GM23338 (cell line): Measurements from ENCODE around the gene KCNQ5. TPM values are rescaled to one million over a fixed set of nuclear protein-coding genes. Genes with fewer than 3 reads are reported as not detected.

Experiments used
- ATAC-seq: fragments of 200-7000 bp; cut with Tn5 transposase; 3 replicates; pipeline ENCODE4 v1.9.1; 2020
- DNase-seq: peaks from one replicate; pipeline ENCODE4 v3.0.0-alpha.2; 2015; ENCODE audit warnings: low spot score
- H2AFZ ChIP-seq: fragments of 200-600 bp; sonication (generic); 2 replicates; pipeline ENCODE4 v1.8.0; 2016; ENCODE audit warnings: antibody characterized with exemption, mild to moderate bottlenecking, moderate library complexity
- H3F3A ChIP-seq: fragments of 200-600 bp; sonication (generic); replicated peaks from 2 replicates; pipeline ENCODE4 v1.8.0; 2017; ENCODE audit warnings: antibody characterized with exemption, mixed run types, low read depth
- H3K27ac ChIP-seq: fragments of 200-600 bp; sonication (generic); 2 replicates; pipeline ENCODE4 v1.6.1; 2016; ENCODE audit warnings: low read depth
- H3K27me3 ChIP-seq: fragments of 200-600 bp; sonication (generic); 2 replicates; pipeline ENCODE4 v1.8.0; 2016; ENCODE audit warnings: mild to moderate bottlenecking, mixed run types, moderate library complexity; ENCODE audit not compliant: insufficient read depth
- H3K36me3 ChIP-seq: fragments of 200-600 bp; sonication (generic); 2 replicates; pipeline ENCODE4 v1.8.0; 2016; ENCODE audit warnings: mild to moderate bottlenecking; ENCODE audit not compliant: insufficient read depth
- H3K4me1 ChIP-seq: fragments of 200-600 bp; sonication (generic); 2 replicates; pipeline ENCODE4 v1.8.0; 2016; ENCODE audit warnings: mild to moderate bottlenecking, moderate library complexity; ENCODE audit not compliant: insufficient read depth
- H3K4me2 ChIP-seq: fragments of 200-600 bp; sonication (generic); 2 replicates; pipeline ENCODE4 v1.7.1; 2017; ENCODE audit warnings: mixed run types
- H3K4me3 ChIP-seq: fragments of 200-600 bp; sonication (generic); 2 replicates; pipeline ENCODE4 v1.6.1; 2016; ENCODE audit warnings: mixed run types
- H3K79me2 ChIP-seq: fragments of 200-600 bp; sonication (generic); replicated peaks from 2 replicates; pipeline ENCODE4 v1.8.0; 2017; ENCODE audit warnings: mild to moderate bottlenecking; ENCODE audit not compliant: insufficient read depth
- H3K9me2 ChIP-seq: fragments of 200-600 bp; sonication (generic); 2 replicates; pipeline ENCODE4 v1.8.0; 2017; ENCODE audit not compliant: insufficient read depth
- H4K20me1 ChIP-seq: fragments of 200-600 bp; sonication (generic); replicated peaks from 2 replicates; pipeline ENCODE4 v1.8.0; 2017; ENCODE audit warnings: mild to moderate bottlenecking; ENCODE audit not compliant: insufficient read depth
- H3K27ac Mint-ChIP-seq: 2 replicates; pipeline ENCODE4 v1.8.0; 2020; ENCODE audit warnings: inconsistent platforms, mild to moderate bottlenecking, moderate library complexity, mixed read lengths
- H3K27me3 Mint-ChIP-seq: 3 replicates; pipeline ENCODE4 v1.8.0; 2022; ENCODE audit warnings: low read depth, mild to moderate bottlenecking, moderate library complexity, mixed read lengths, inconsistent platforms; ENCODE audit not compliant: insufficient read depth, poor library complexity
- H3K36me3 Mint-ChIP-seq: 3 replicates; pipeline ENCODE4 v1.8.0; 2021; ENCODE audit warnings: low read depth, mild to moderate bottlenecking, inconsistent platforms, moderate library complexity, mixed read lengths
- H3K4me1 Mint-ChIP-seq: 3 replicates; pipeline ENCODE4 v1.8.0; 2020; ENCODE audit warnings: mild to moderate bottlenecking, inconsistent platforms, mixed read lengths
- H3K4me3 Mint-ChIP-seq: 3 replicates; pipeline ENCODE4 v1.8.0; 2021; ENCODE audit warnings: moderate library complexity, mild to moderate bottlenecking, inconsistent platforms, mixed read lengths
- H3K9me3 Mint-ChIP-seq: 3 replicates; pipeline ENCODE4 v1.8.0; 2020; ENCODE audit warnings: moderate library complexity, mild to moderate bottlenecking, inconsistent platforms, mixed read lengths
- CREB1 ChIP-seq: fragments of 250-450 bp; sonication (Bioruptor Pico); IDR thresholded peaks from 2 replicates; pipeline ENCODE4 v1.5.0; 2020; ENCODE audit warnings: low read depth, mild to moderate bottlenecking, moderate library complexity
- CTCF ChIP-seq, 2 experiments: fragments of 200-600 bp in 1 of 2; sonication (generic) in 1 of 2; conservative IDR thresholded peaks; 2 replicates each; pipeline versions ENCODE4 v1.5.1 to v1.6.1; 2016 to 2017; ENCODE audit warnings: antibody characterized with exemption in 2 of 2, low read depth in 2 of 2, mild to moderate bottlenecking in 2 of 2, moderate library complexity in 1 of 2
- ETS1 ChIP-seq: IDR thresholded peaks from 2 replicates; pipeline ENCODE4 v1.6.1; 2016; ENCODE audit warnings: antibody characterized with exemption
- EZH2 ChIP-seq: fragments of 200-600 bp; sonication (generic); IDR thresholded peaks from one replicate; pipeline ENCODE4 v1.8.0; 2017; ENCODE audit warnings: antibody characterized with exemption, mild to moderate bottlenecking, low read depth; ENCODE audit not compliant: unreplicated experiment
- EZH2phosphoT487 ChIP-seq: fragments of 200-600 bp; sonication (generic); IDR thresholded peaks from one replicate; pipeline ENCODE4 v1.8.1; 2018; ENCODE audit warnings: antibody characterized with exemption; ENCODE audit not compliant: unreplicated experiment
- JUNB ChIP-seq: IDR thresholded peaks from one replicate; pipeline ENCODE4 v1.6.1; 2016; ENCODE audit warnings: antibody characterized with exemption; ENCODE audit not compliant: unreplicated experiment
- NANOG ChIP-seq: IDR thresholded peaks from 2 replicates; pipeline ENCODE4 v1.6.1; 2016; ENCODE audit warnings: antibody characterized with exemption, borderline replicate concordance
- POLR2AphosphoS5 ChIP-seq: IDR thresholded peaks from 2 replicates; pipeline ENCODE4 v1.6.1; 2016; ENCODE audit warnings: antibody characterized with exemption, low read depth
- STAT1 ChIP-seq: IDR thresholded peaks from one replicate; pipeline ENCODE4 v1.6.1; 2016; ENCODE audit warnings: antibody characterized with exemption; ENCODE audit not compliant: unreplicated experiment
- ZNF114 ChIP-seq: fragments of 250-450 bp; sonication (Bioruptor Pico); IDR thresholded peaks from 2 replicates; pipeline ENCODE4 v1.5.0; 2020; ENCODE audit warnings: mild to moderate bottlenecking, moderate library complexity
- ZNF331 ChIP-seq: fragments of 250-450 bp; sonication (Bioruptor Pico); IDR thresholded peaks from 2 replicates; pipeline ENCODE4 v1.5.0; 2020; ENCODE audit warnings: low read depth, mild to moderate bottlenecking, moderate library complexity
- ZNF462 ChIP-seq: fragments of 250-450 bp; sonication (Bioruptor Pico); IDR thresholded peaks from 2 replicates; pipeline ENCODE4 v1.5.0; 2020; ENCODE audit warnings: mild to moderate bottlenecking, moderate library complexity
- polyA plus RNA-seq: library from polyadenylated mRNA; unstranded; fragments of >200 nt; fragmentation: Nextera tagmentation; extraction: Ambion mirVana; gene quantifications from 2 replicates; pipeline ENCODE4 v1.2.1, GENCODE V29; 2016
- total RNA-seq: library from RNA; depleted of rRNA; stranded (reverse); fragments of >200 nt; shearing (Covaris generic); gene quantifications from 2 replicates; pipeline ENCODE4 v1.2.3, GENCODE V29; 2014
- TF ChIP-seq, protein P1 (sequence below): IDR thresholded peaks from one replicate; pipeline ENCODE4 v1.6.1; 2018; ENCODE audit warnings: antibody characterized with exemption; ENCODE audit not compliant: unreplicated experiment

Gene KCNQ5
- total and polyA plus RNA-seq, 2 experiments from 2014 or later: 0.68 to 0.87 TPM

- no peak for TF ChIP-seq POLR2AphosphoS5
- no peak for TF ChIP-seq STAT1
- TF ChIP-seq CREB1 (CRISPR knock-in tag): 0 out of 2 replicates have a peak, but pooled peaks have one; percentile 20
- TF ChIP-seq ETS1: no peak
- no peak for TF ChIP-seq ZNF114
- TF ChIP-seq CTCF (conservative IDR thresholded peaks at IDR 0.05; ENCODE audit: low read depth in 2 of 2): peak; percentile 99 to 100
- TF ChIP-seq EZH2phosphoT487: no peak
- TF ChIP-seq ZNF331: no peak
- TF ChIP-seq JUNB: no peak
- TF ChIP-seq, protein P1, sequence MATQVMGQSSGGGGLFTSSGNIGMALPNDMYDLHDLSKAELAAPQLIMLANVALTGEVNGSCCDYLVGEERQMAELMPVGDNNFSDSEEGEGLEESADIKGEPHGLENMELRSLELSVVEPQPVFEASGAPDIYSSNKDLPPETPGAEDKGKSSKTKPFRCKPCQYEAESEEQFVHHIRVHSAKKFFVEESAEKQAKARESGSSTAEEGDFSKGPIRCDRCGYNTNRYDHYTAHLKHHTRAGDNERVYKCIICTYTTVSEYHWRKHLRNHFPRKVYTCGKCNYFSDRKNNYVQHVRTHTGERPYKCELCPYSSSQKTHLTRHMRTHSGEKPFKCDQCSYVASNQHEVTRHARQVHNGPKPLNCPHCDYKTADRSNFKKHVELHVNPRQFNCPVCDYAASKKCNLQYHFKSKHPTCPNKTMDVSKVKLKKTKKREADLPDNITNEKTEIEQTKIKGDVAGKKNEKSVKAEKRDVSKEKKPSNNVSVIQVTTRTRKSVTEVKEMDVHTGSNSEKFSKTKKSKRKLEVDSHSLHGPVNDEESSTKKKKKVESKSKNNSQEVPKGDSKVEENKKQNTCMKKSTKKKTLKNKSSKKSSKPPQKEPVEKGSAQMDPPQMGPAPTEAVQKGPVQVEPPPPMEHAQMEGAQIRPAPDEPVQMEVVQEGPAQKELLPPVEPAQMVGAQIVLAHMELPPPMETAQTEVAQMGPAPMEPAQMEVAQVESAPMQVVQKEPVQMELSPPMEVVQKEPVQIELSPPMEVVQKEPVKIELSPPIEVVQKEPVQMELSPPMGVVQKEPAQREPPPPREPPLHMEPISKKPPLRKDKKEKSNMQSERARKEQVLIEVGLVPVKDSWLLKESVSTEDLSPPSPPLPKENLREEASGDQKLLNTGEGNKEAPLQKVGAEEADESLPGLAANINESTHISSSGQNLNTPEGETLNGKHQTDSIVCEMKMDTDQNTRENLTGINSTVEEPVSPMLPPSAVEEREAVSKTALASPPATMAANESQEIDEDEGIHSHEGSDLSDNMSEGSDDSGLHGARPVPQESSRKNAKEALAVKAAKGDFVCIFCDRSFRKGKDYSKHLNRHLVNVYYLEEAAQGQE: no peak
- no peak for TF ChIP-seq NANOG
- no peak for TF ChIP-seq EZH2
- peak; percentile 57; the same call in 1 of the 2 replicates for TF ChIP-seq ZNF462 (CRISPR knock-in tag)
- no peaks in the 10 kb centered on the region for H3K9me2 ChIP-seq
- H3K27me3 ChIP-seq: no peaks in the 10 kb centered on the region
- peak; percentile 93 for DNase-seq
- no peaks in the 10 kb centered on the region for H3K36me3 Mint-ChIP-seq
- H3K79me2 ChIP-seq: no peaks in the 10 kb centered on the region
- H3K9me3 Mint-ChIP-seq: no peaks in the 10 kb centered on the region; the same call in 2 of the 3 replicates
- no peak overlapping the region for H3K4me3 Mint-ChIP-seq
- H3K4me1 Mint-ChIP-seq: peaks cover 2% of the 10 kb centered on the region
- H3K4me1 ChIP-seq: no peaks in the 10 kb centered on the region
- H3K27me3 Mint-ChIP-seq: peaks cover 4% of the 10 kb centered on the region
- H3F3A ChIP-seq: no peaks in the 10 kb centered on the region
- H3K4me2 ChIP-seq: no peak overlapping the region
- H3K27ac Mint-ChIP-seq: no peak overlapping the region
- H4K20me1 ChIP-seq: no peaks in the 10 kb centered on the region
- H2AFZ ChIP-seq: no peak overlapping the region; the same call in 1 of the 2 replicates
- H3K27ac ChIP-seq: no peak overlapping the region
- no peaks in the 10 kb centered on the region for H3K36me3 ChIP-seq
- ATAC-seq: peak; percentile 92
- no peak overlapping the region for H3K4me3 ChIP-seq
Measured at GRCh38 chr6:73129653-73130443, 508.0 kb downstream of the KCNQ5 start.
